HCT116 (cell line): Measurements from ENCODE around the gene MAP4K4. TPM values are rescaled to one million over a fixed set of nuclear protein-coding genes. Genes with fewer than 3 reads are reported as not detected.

Experiments
- ATAC-seq: fragments of 200-7000 bp; cut with Tn5 transposase; 2 replicates; pipeline ENCODE4 v1.9.1; 2020; ENCODE audit warnings: mild to moderate bottlenecking, moderate library complexity
- BruUV-seq: library from RNA; stranded (reverse); fragments of 400-500 nt; replicated peaks from 2 replicates; lab custom pipeline; 2021; lab: Mats Ljungman, UMichigan
- CTCF ChIA-PET: fragments of 300-600 bp; sonication (Branson Sonifier 250); formaldehyde crosslinking; loops from one replicate; lab custom pipeline; 2021; ENCODE audit warnings: antibody characterized with exemption; lab: Charles Lee
- POLR2A ChIA-PET: fragments of 300-600, 350-600 bp; sonication (Branson Sonifier 250); formaldehyde crosslinking; loops from one replicate; lab custom pipeline; 2021; ENCODE audit warnings: antibody characterized with exemption; lab: Charles Lee
- RAD21 ChIA-PET, 2 experiments: fragments of 300-600 bp; sonication (Branson Sonifier 250); formaldehyde crosslinking; loops; one replicate each; lab custom pipeline; 2023; ENCODE audit warnings: low total read pairs in 2 of 2; ENCODE audit not compliant: uncharacterized antibody in 2 of 2, unreplicated experiment in 2 of 2, low non-redundant PET in 1 of 2; lab: Charles Lee
- DNase-seq: peaks from one replicate; pipeline ENCODE4 v3.0.0-alpha.2; 2010; ENCODE audit warnings: low read depth, low spot score
- H2AFZ ChIP-seq: fragments of 200-600 bp; shearing (Covaris generic), sonication (generic); 2 replicates; pipeline ENCODE4 v1.6.1; 2017; ENCODE audit warnings: low read depth, mixed run types, mixed read lengths, antibody characterized with exemption, low read length; ENCODE audit not compliant: poor library complexity, severe bottlenecking
- H3K27ac ChIP-seq: 2 replicates; pipeline ENCODE4 v1.5.1; 2012; ENCODE audit warnings: low read depth, low read length
- H3K27me3 ChIP-seq: fragments of 200-600 bp; sonication (generic); 2 replicates; pipeline ENCODE4 v1.6.1; 2016; ENCODE audit warnings: mixed run types, low read length, mixed read lengths; ENCODE audit not compliant: insufficient read depth
- H3K36me3 ChIP-seq, 2 experiments: fragments of 200-500 bp in 1 of 2; fragments of 200-600 bp in 1 of 2; sonication (Bioruptor generic) in 1 of 2; sonication (generic) in 1 of 2; 2 replicates each; pipeline versions ENCODE4 v1.5.1 to v1.6.1; 2014 to 2016; ENCODE audit warnings: low read length in 2 of 2, inconsistent platforms in 1 of 2, mixed read lengths in 1 of 2, mixed run types in 1 of 2; ENCODE audit not compliant: insufficient read depth in 2 of 2, control insufficient read depth in 1 of 2
- H3K4me1 ChIP-seq, 2 experiments: fragments of 200-600 bp in 1 of 2; sonication (generic) in 1 of 2; 2 replicates each; pipeline versions ENCODE4 v1.5.1 to v1.6.1; 2012 to 2017; ENCODE audit warnings: low read length in 2 of 2, inconsistent platforms in 1 of 2, mild to moderate bottlenecking in 1 of 2, mixed read lengths in 1 of 2, mixed run types in 1 of 2, moderate library complexity in 1 of 2; ENCODE audit not compliant: insufficient read depth in 2 of 2, control insufficient read depth in 1 of 2
- H3K4me2 ChIP-seq: fragments of 200-600 bp; sonication (generic); 2 replicates; pipeline ENCODE4 v1.6.1; 2017; ENCODE audit warnings: mixed run types, low read length, mixed read lengths
- H3K4me3 ChIP-seq, 2 experiments: fragments of 200-600 bp in 1 of 2; sonication (generic) in 1 of 2; replicated peaks in 1 of 2; 2 replicates each; pipeline ENCODE4 v1.5.1; 2011 to 2016; ENCODE audit warnings: low read length in 2 of 2, control low read depth in 1 of 2, low read depth in 1 of 2, mild to moderate bottlenecking in 1 of 2, mixed read lengths in 1 of 2, mixed run types in 1 of 2
- H3K79me2 ChIP-seq: fragments of 200-600 bp; sonication (generic); 2 replicates; pipeline ENCODE4 v1.6.1; 2017; ENCODE audit warnings: mild to moderate bottlenecking, mixed run types, low read length, moderate library complexity, mixed read lengths; ENCODE audit not compliant: insufficient read depth
- H3K9ac ChIP-seq: fragments of 200-600 bp; sonication (generic); 2 replicates; pipeline ENCODE4 v1.6.1; 2016; ENCODE audit warnings: low read length, mixed read lengths
- H3K9me2 ChIP-seq: fragments of 200-600 bp; sonication (generic), shearing (Covaris generic); 2 replicates; pipeline ENCODE4 v1.6.1; 2017; ENCODE audit warnings: mixed run types, mild to moderate bottlenecking, moderate library complexity; ENCODE audit not compliant: insufficient read depth
- H3K9me3 ChIP-seq, 2 experiments: fragments of 200-500 bp in 1 of 2; fragments of 200-600 bp in 1 of 2; sonication (Bioruptor generic) in 1 of 2; sonication (generic) in 1 of 2; 2 replicates each; pipeline ENCODE4 v1.6.1; 2014 to 2017; ENCODE audit warnings: low read length in 2 of 2, mixed read lengths in 2 of 2, inconsistent platforms in 1 of 2, low read depth in 1 of 2, mild to moderate bottlenecking in 1 of 2, mixed run types in 1 of 2, moderate library complexity in 1 of 2; ENCODE audit not compliant: control insufficient read depth in 1 of 2, insufficient read depth in 1 of 2
- H4K20me1 ChIP-seq: fragments of 200-600 bp; sonication (generic), shearing (Covaris generic); 2 replicates; pipeline ENCODE4 v1.6.1; 2017; ENCODE audit warnings: mixed run types, mild to moderate bottlenecking, moderate library complexity; ENCODE audit not compliant: insufficient read depth
- CBX3 ChIP-seq: IDR thresholded peaks from 2 replicates; pipeline ENCODE4 v1.6.1; 2012; ENCODE audit warnings: low read depth
- EGR1 ChIP-seq: IDR thresholded peaks from 2 replicates; pipeline ENCODE4 v1.6.1; 2012; ENCODE audit warnings: low read depth
- EZH2 ChIP-seq: fragments of 200-600 bp; sonication (generic); IDR thresholded peaks from 2 replicates; pipeline ENCODE4 v1.6.1; 2017; ENCODE audit warnings: antibody characterized with exemption, mixed run types
- EZH2phosphoT487 ChIP-seq: fragments of 200-600 bp; IDR thresholded peaks from 2 replicates; pipeline ENCODE4 v1.6.1; 2018; ENCODE audit warnings: antibody characterized with exemption, borderline replicate concordance
- FOSL1 ChIP-seq: IDR thresholded peaks from 2 replicates; pipeline ENCODE4 v1.6.1; 2012; ENCODE audit warnings: low read depth
- JUND ChIP-seq: IDR thresholded peaks from 2 replicates; pipeline ENCODE4 v1.6.1; 2012
- POLR2A ChIP-seq: IDR thresholded peaks from 2 replicates; pipeline ENCODE4 v1.7.0; 2011; ENCODE audit warnings: borderline replicate concordance; ENCODE audit not compliant: insufficient read depth, insufficient read length; ENCODE audit errors: extremely low read depth
- RAD21 ChIP-seq: IDR thresholded peaks from 2 replicates; pipeline ENCODE4 v1.6.1; 2012; ENCODE audit warnings: low read depth, mild to moderate bottlenecking
- SIN3A ChIP-seq: IDR thresholded peaks from 2 replicates; pipeline ENCODE4 v1.6.1; 2012; ENCODE audit warnings: low read depth
- SP1 ChIP-seq: IDR thresholded peaks from 2 replicates; pipeline ENCODE4 v1.6.1; 2012; ENCODE audit warnings: low read depth
- YY1 ChIP-seq: IDR thresholded peaks from 2 replicates; pipeline ENCODE4 v1.6.1; 2011; ENCODE audit warnings: low read length, low read depth, moderate library complexity, mild to moderate bottlenecking; ENCODE audit not compliant: insufficient replicate concordance; ENCODE audit errors: extremely low read depth
- ZNF274 ChIP-seq: fragments of 200-500 bp; sonication (Bioruptor generic); IDR thresholded peaks from 2 replicates; pipeline ENCODE4 v1.6.1; 2014; ENCODE audit warnings: mild to moderate bottlenecking, low read depth, low read length, inconsistent platforms
- intact Hi-C: fragments of 100-400 bp; cut with micrococcal nuclease; formaldehyde crosslinking; loops from 2 replicates; pipeline ENCODE4 v1.10.0; 2022
- total RNA-seq: library from RNA; stranded (reverse); gene quantifications from one replicate; pipeline ENCODE4 v1.2.1, GENCODE V29; 2021; ENCODE audit not compliant: unreplicated experiment
- TF ChIP-seq, protein P1 (sequence below), 3 experiments: fragments of 200-600 bp in 1 of 3; sonication (generic) in 1 of 3; IDR thresholded peaks in 2 of 3; conservative IDR thresholded peaks in 1 of 3; 2 replicates each; pipeline ENCODE4 v1.5.1; 2012 to 2017; ENCODE audit warnings: low read depth in 2 of 3, low read length in 2 of 3, antibody characterized with exemption in 1 of 3, borderline replicate concordance in 1 of 3, control low read depth in 1 of 3, mild to moderate bottlenecking in 1 of 3, mixed read lengths in 1 of 3, mixed run types in 1 of 3, moderate library complexity in 1 of 3; ENCODE audit not compliant: insufficient read depth in 1 of 3
- TF ChIP-seq, protein P2 (sequence below): IDR thresholded peaks from 2 replicates; pipeline ENCODE4 v1.6.1; 2012

Gene MAP4K4
- total RNA-seq, 1 experiment from 2014 or later: 62.3 TPM

DNA sequence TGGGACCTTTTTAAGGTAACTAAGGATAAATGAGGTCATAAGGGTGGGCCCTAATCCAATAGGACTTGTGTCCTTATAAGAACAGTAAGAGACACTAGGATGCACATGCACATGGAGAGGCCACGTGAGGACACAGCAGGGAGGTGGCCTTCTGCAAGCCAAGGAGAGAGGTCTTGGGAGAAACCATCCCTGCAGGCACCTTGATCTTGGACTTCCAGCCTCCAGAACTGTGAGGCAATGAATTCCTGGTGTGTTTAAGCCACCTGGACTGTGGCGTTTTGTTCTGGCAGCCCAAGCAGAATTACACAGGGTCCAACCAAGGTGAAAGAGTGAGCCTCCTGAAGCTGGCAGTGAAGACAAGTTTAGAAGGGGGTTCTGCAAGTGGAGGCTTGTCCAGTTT is 204.7 kb downstream of the MAP4K4 start:
- TF ChIP-seq RAD21: no peak
- no peak for TF ChIP-seq ZNF274
- TF ChIP-seq EGR1: no peak
- TF ChIP-seq, protein P1, sequence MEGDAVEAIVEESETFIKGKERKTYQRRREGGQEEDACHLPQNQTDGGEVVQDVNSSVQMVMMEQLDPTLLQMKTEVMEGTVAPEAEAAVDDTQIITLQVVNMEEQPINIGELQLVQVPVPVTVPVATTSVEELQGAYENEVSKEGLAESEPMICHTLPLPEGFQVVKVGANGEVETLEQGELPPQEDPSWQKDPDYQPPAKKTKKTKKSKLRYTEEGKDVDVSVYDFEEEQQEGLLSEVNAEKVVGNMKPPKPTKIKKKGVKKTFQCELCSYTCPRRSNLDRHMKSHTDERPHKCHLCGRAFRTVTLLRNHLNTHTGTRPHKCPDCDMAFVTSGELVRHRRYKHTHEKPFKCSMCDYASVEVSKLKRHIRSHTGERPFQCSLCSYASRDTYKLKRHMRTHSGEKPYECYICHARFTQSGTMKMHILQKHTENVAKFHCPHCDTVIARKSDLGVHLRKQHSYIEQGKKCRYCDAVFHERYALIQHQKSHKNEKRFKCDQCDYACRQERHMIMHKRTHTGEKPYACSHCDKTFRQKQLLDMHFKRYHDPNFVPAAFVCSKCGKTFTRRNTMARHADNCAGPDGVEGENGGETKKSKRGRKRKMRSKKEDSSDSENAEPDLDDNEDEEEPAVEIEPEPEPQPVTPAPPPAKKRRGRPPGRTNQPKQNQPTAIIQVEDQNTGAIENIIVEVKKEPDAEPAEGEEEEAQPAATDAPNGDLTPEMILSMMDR (IDR thresholded peaks at IDR 0.05 in 2 of 3, conservative IDR thresholded peaks at IDR 0.05 in 1 of 3; ENCODE audit: borderline replicate concordance in 1 of 3, insufficient read depth in 1 of 3, low read depth in 2 of 3, low read length in 2 of 3): no peak
- TF ChIP-seq POLR2A: no peak
- TF ChIP-seq JUND: no peak
- TF ChIP-seq CBX3: no peak
- TF ChIP-seq, protein P2, sequence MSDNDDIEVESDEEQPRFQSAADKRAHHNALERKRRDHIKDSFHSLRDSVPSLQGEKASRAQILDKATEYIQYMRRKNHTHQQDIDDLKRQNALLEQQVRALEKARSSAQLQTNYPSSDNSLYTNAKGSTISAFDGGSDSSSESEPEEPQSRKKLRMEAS: no peak
- TF ChIP-seq SIN3A: no peak
- TF ChIP-seq FOSL1: no peak
- no peak for TF ChIP-seq EZH2phosphoT487
- TF ChIP-seq SP1: no peak
- TF ChIP-seq YY1: no peak
- TF ChIP-seq EZH2: no peak
- ChIA-PET RAD21 (no interaction called here), CTCF (no interaction called here), POLR2A (no interaction called here)
- no TSS peak for BruUV-seq
- H3K9ac ChIP-seq: no peak overlapping the region
- H4K20me1 ChIP-seq: no peaks in the 10 kb centered on the region
- H3K4me3 ChIP-seq: no peak overlapping the region
- H3K9me2 ChIP-seq: no peaks in the 10 kb centered on the region
- H3K27me3 ChIP-seq: no peaks in the 10 kb centered on the region
- DNase-seq (no peak), ATAC-seq (no peak)
- H3K27ac ChIP-seq: no peak overlapping the region
- no peaks in the 10 kb centered on the region for H3K79me2 ChIP-seq
- no peak overlapping the region for H3K4me2 ChIP-seq
- H3K9me3 ChIP-seq: peaks cover 0 to 4% of the 10 kb centered on the region in 2 experiments; a peak in 2 of 4 replicates
- H2AFZ ChIP-seq: no peak overlapping the region
- intact Hi-C loops: no loop called here
- H3K4me1 ChIP-seq: no peaks in the 10 kb centered on the region
- H3K36me3 ChIP-seq: no peaks in the 10 kb centered on the region
